ENCODE measurements around the gene MLYCD.

GRCh38 chr16:83967838-83968305, 69.0 kb downstream of the MLYCD start, which contains the start of gene NECAB2:
- TF ChIP-seq, protein P1, sequence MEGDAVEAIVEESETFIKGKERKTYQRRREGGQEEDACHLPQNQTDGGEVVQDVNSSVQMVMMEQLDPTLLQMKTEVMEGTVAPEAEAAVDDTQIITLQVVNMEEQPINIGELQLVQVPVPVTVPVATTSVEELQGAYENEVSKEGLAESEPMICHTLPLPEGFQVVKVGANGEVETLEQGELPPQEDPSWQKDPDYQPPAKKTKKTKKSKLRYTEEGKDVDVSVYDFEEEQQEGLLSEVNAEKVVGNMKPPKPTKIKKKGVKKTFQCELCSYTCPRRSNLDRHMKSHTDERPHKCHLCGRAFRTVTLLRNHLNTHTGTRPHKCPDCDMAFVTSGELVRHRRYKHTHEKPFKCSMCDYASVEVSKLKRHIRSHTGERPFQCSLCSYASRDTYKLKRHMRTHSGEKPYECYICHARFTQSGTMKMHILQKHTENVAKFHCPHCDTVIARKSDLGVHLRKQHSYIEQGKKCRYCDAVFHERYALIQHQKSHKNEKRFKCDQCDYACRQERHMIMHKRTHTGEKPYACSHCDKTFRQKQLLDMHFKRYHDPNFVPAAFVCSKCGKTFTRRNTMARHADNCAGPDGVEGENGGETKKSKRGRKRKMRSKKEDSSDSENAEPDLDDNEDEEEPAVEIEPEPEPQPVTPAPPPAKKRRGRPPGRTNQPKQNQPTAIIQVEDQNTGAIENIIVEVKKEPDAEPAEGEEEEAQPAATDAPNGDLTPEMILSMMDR (IDR thresholded peaks at IDR 0.05) = peak in 3 of 4 experiments; percentile 41 to 84 (median 72)
- no peak for TF ChIP-seq POLR2A (IDR thresholded peaks at IDR 0.05)
- no peak for TF ChIP-seq POLR2AphosphoS5 (IDR thresholded peaks at IDR 0.05)

All from gastroesophageal sphincter (tissue), 3 donors.